HepG2 (cell line): ENCODE measurements around the gene KDM5B. TPM values are rescaled to one million over a fixed set of nuclear protein-coding genes. Genes with fewer than 3 reads are reported as not detected.

Source experiments
- ATAC-seq: fragments of 200-7000 bp; cut with Tn5 transposase; 3 replicates; pipeline ENCODE4 v1.9.1; 2020; ENCODE audit warnings: mild to moderate bottlenecking, moderate library complexity
- BruUV-seq: library from RNA; stranded (reverse); fragments of 400-500 nt; replicated peaks from 2 replicates; lab custom pipeline; 2021; lab: Mats Ljungman, UMichigan
- CTCF ChIA-PET: fragments of 300-600 bp; formaldehyde crosslinking; extraction: SDS; loops from one replicate; lab custom pipeline; 2021; ENCODE audit warnings: low total read pairs, inconsistent platforms, low intra/inter-chr PET ratio; lab: Yijun Ruan, JAX
- POLR2A ChIA-PET: fragments of 350-600 bp; sonication (Branson Sonifier 250); formaldehyde crosslinking; loops from one replicate; lab custom pipeline; 2020; ENCODE audit warnings: antibody characterized with exemption, inconsistent platforms; lab: Yijun Ruan, JAX
- DNase-seq: peaks from one replicate; pipeline ENCODE4 v3.0.0-alpha.2; 2015; ENCODE audit warnings: low spot score
- FAIRE-seq: peaks from 3 replicates; lab custom pipeline; 2011; peaks lifted over from hg19 to GRCh38; lab: Jason Lieb, UNC
- H2AFZ ChIP-seq: one replicate; pipeline ENCODE4 v1.6.1; 2011; ENCODE audit warnings: low read length, inconsistent platforms
- H3K27ac ChIP-seq: fragments of 300-600 bp; 3 replicates; pipeline ENCODE4 v1.8.0; 2011; ENCODE audit warnings: mixed run types, mild to moderate bottlenecking, mixed read lengths, low read length, inconsistent platforms; ENCODE audit not compliant: insufficient read depth; ENCODE audit errors: extremely low read length
- H3K27me3 ChIP-seq, 2 experiments: fragments of 200-600 bp in 1 of 2; 2 replicates in 1 of 2; 3 replicates in 1 of 2; pipeline versions ENCODE4 v1.6.0 to v1.8.0; 2011; ENCODE audit warnings: low read length in 2 of 2, mild to moderate bottlenecking in 2 of 2, moderate library complexity in 2 of 2, inconsistent platforms in 1 of 2; ENCODE audit not compliant: insufficient read depth in 2 of 2, control insufficient read depth in 1 of 2
- H3K36me3 ChIP-seq, 2 experiments: fragments of 200-600 bp in 1 of 2; replicated peaks in 1 of 2; 2 replicates in 1 of 2; 3 replicates in 1 of 2; pipeline versions ENCODE4 v1.5.1 to v1.8.0; 2011; ENCODE audit warnings: low read length in 2 of 2, inconsistent platforms in 1 of 2; ENCODE audit not compliant: insufficient read depth in 2 of 2, control insufficient read depth in 1 of 2
- H3K4me1 ChIP-seq: 2 replicates; pipeline ENCODE4 v1.5.1; 2012; ENCODE audit warnings: low read length, inconsistent platforms; ENCODE audit not compliant: insufficient read depth
- H3K4me2 ChIP-seq: 2 replicates; pipeline ENCODE4 v1.6.0; 2011; ENCODE audit warnings: low read depth, low read length, inconsistent platforms
- H3K4me3 ChIP-seq, 3 experiments: fragments of 200-600 bp in 1 of 3; sonication (generic), shearing (Covaris generic) in 1 of 3; replicated peaks in 1 of 3; 2 replicates each; pipeline ENCODE4 v1.5.1; 2011 to 2016; ENCODE audit warnings: low read length in 3 of 3, inconsistent platforms in 2 of 3, low read depth in 2 of 3, mild to moderate bottlenecking in 2 of 3, control low read depth in 1 of 3, mixed read lengths in 1 of 3; ENCODE audit not compliant: insufficient read depth in 1 of 3
- H3K79me2 ChIP-seq: one replicate; pipeline ENCODE4 v1.6.1; 2011; ENCODE audit warnings: low read length, inconsistent platforms; ENCODE audit not compliant: insufficient read depth
- H3K9ac ChIP-seq: 2 replicates; pipeline ENCODE4 v1.6.0; 2011; ENCODE audit warnings: mild to moderate bottlenecking, low read depth, low read length, inconsistent platforms; ENCODE audit not compliant: insufficient read depth
- H3K9me3 ChIP-seq: 2 replicates; pipeline ENCODE4 v1.5.1; 2012; ENCODE audit warnings: mild to moderate bottlenecking, low read length
- H4K20me1 ChIP-seq: 2 replicates; pipeline ENCODE4 v1.6.0; 2011; ENCODE audit warnings: inconsistent platforms, mild to moderate bottlenecking, low read length, moderate library complexity; ENCODE audit not compliant: insufficient read depth
- AFF4 ChIP-seq: sonication (generic); formaldehyde crosslinking; IDR thresholded peaks from 2 replicates; pipeline ENCODE4 v1.4.0; 2020; ENCODE audit warnings: missing genetic modification reagents
- ARNTL ChIP-seq: sonication (generic); formaldehyde crosslinking; IDR thresholded peaks from 2 replicates; pipeline ENCODE4 v1.4.0; 2020; ENCODE audit warnings: mild to moderate bottlenecking, missing genetic modification reagents
- E2F5 ChIP-seq: sonication (generic); formaldehyde crosslinking; conservative IDR thresholded peaks from 2 replicates; pipeline ENCODE4 v1.4.0; 2020; ENCODE audit warnings: missing genetic modification reagents
- MNT ChIP-seq: fragments of 450-650 bp; IDR thresholded peaks from 2 replicates; pipeline ENCODE4 v1.6.1; 2016
- TOE1 ChIP-seq: sonication (generic); formaldehyde crosslinking; IDR thresholded peaks from 2 replicates; pipeline ENCODE4 v1.4.0; 2020; ENCODE audit warnings: mild to moderate bottlenecking, missing genetic modification reagents
- ZNF20 ChIP-seq: sonication (generic); formaldehyde crosslinking; IDR thresholded peaks from 2 replicates; pipeline ENCODE4 v1.4.0; 2020; ENCODE audit warnings: mild to moderate bottlenecking, moderate library complexity, missing genetic modification reagents
- ZNF556 ChIP-seq: sonication (generic); formaldehyde crosslinking; IDR thresholded peaks from 2 replicates; pipeline ENCODE4 v1.4.0; 2020; ENCODE audit warnings: mild to moderate bottlenecking, missing genetic modification reagents, borderline replicate concordance
- WGBS: methylation state at CpG from one replicate; pipeline ENCODE4 v1.1.6; 2017; ENCODE audit warnings: low lambda C conversion rate; 5-methylcytosine and 5-hydroxymethylcytosine counted together
- in situ Hi-C: cut with HindIII; loops from 2 replicates; pipeline ENCODE4 v1.10.0; 2017; ENCODE audit warnings: low pct_unique_long_range_greater_than_20kb; ENCODE audit not compliant: extremely low pct_ligation_motif_present
- intact Hi-C: fragments of 100-400 bp; cut with micrococcal nuclease; formaldehyde crosslinking; loops from one replicate; pipeline ENCODE4 v1.10.0; 2022; ENCODE audit not compliant: unreplicated experiment
- polyA plus RNA-seq, 8 experiments: library from polyadenylated mRNA; depleted of rRNA in 3 of 8; stranded (reverse) in 7 of 8; unstranded in 1 of 8; fragments of >200 nt; fragmentation: Illumina TruSeq in 4 of 8; extraction: Trizol in 4 of 8; gene quantifications; 2 replicates each; pipeline versions ENCODE4 v1.2.1 to v1.2.3, GENCODE V29; 2011 to 2016; ENCODE audit warnings: low read depth in 4 of 8, missing spikeins in 1 of 8, mixed read lengths in 1 of 8; ENCODE audit not compliant: insufficient read depth in 1 of 8
- total RNA-seq, 5 experiments: library from RNA; depleted of rRNA; stranded (reverse); fragments of >200 nt; fragmentation: Illumina TruSeq; extraction: Trizol; gene quantifications; 2 replicates each; pipeline ENCODE4 v1.2.3, GENCODE V29; 2016; ENCODE audit warnings: low read depth in 1 of 5
- TF ChIP-seq, protein P1 (sequence below): sonication (generic); formaldehyde crosslinking; IDR thresholded peaks from 2 replicates; pipeline ENCODE4 v1.5.0; 2020; ENCODE audit warnings: missing genetic modification reagents
- TF ChIP-seq, protein P2 (sequence below): sonication (generic); formaldehyde crosslinking; IDR thresholded peaks from 2 replicates; pipeline ENCODE4 v1.5.1; 2020; ENCODE audit warnings: missing genetic modification reagents, mild to moderate bottlenecking, borderline replicate concordance

KDM5B gene
- total and polyA plus RNA-seq, 2 of the 13 experiments (the other 11 are each of a cell fraction or from before 2014, with no cell fraction given), result 34.2 to 35.4 TPM

GRCh38 chr1:202815120-202815519, 6.9 kb upstream of the KDM5B start (continued):
- TF ChIP-seq, protein P1, sequence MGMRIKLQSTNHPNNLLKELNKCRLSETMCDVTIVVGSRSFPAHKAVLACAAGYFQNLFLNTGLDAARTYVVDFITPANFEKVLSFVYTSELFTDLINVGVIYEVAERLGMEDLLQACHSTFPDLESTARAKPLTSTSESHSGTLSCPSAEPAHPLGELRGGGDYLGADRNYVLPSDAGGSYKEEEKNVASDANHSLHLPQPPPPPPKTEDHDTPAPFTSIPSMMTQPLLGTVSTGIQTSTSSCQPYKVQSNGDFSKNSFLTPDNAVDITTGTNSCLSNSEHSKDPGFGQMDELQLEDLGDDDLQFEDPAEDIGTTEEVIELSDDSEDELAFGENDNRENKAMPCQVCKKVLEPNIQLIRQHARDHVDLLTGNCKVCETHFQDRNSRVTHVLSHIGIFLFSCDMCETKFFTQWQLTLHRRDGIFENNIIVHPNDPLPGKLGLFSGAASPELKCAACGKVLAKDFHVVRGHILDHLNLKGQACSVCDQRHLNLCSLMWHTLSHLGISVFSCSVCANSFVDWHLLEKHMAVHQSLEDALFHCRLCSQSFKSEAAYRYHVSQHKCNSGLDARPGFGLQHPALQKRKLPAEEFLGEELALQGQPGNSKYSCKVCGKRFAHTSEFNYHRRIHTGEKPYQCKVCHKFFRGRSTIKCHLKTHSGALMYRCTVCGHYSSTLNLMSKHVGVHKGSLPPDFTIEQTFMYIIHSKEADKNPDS (CRISPR knock-in tag), result no peak
- TF ChIP-seq MNT, result no peak
- TF ChIP-seq, protein P2, sequence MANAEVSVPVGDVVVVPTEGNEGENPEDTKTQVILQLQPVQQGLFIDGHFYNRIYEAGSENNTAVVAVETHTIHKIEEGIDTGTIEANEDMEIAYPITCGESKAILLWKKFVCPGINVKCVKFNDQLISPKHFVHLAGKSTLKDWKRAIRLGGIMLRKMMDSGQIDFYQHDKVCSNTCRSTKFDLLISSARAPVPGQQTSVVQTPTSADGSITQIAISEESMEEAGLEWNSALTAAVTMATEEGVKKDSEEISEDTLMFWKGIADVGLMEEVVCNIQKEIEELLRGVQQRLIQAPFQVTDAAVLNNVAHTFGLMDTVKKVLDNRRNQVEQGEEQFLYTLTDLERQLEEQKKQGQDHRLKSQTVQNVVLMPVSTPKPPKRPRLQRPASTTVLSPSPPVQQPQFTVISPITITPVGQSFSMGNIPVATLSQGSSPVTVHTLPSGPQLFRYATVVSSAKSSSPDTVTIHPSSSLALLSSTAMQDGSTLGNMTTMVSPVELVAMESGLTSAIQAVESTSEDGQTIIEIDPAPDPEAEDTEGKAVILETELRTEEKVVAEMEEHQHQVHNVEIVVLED, result no peak
- TF ChIP-seq, all 625 proteins: peak for 0

DNA sequence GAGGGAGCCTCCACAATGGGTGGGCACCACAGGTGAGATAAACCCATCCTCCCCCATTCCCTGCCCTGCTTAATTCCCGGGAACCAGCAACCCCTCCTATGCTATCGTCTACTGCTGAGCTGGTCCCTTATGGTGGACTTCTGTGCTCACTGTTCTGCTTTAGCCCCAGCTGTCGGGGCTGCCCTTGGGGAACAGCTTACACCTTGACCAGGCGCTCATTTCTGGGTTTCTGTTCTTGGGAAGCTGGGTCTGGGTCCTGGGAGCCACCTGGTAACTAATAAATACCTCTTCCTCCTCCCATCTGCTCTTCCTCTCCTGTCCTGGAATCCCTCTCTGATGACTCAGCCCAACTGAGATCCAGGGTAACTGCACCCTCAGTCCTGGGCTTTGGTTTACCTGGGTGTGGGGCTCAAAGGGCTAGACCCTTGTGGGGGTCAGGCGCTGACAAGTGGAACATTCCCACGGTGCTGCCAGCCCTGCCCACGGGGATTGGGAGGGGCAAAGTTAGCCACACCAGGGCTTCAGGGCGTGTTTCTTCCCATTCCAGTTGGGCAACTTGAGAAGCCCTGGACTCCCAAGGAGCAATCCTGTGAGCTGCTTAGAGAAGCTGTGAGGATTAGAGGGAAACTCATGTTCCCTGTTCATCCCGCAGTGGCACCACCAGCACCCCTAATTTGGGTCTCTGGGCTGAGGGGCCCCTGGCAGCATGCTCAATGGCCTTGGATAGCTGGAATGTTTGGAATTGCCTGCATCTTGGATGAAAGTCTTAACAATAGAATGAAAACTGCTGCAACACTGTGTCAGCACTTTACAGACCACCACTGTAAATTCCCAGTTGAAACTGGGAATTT, 4.2 kb upstream of the KDM5B start:
- ATAC-seq, result 0 out of 3 replicates have a peak, but pooled peaks have one; percentile 3
- H3K27me3 ChIP-seq, result no peaks in the 10 kb centered on the region; a peak in 1 of 5 replicates
- H2AFZ ChIP-seq, result no peak overlapping the region
- peak overlapping the region in 2 of 3 experiments; percentile 94 to 95; a peak in 2 of 6 replicates for H3K4me3 ChIP-seq
- in situ Hi-C loops, result loop anchor here (5.0 kb wide), 1 partner anchor 45 kb away; no protein-coding TSS in a partner anchor
- CTCF ChIA-PET, result no interaction called here
- H3K4me2 ChIP-seq, result peak overlapping the region; percentile 96
- H3K79me2 ChIP-seq, result peaks cover 7% of the 10 kb centered on the region
- H3K36me3 ChIP-seq, result no peaks in the 10 kb centered on the region
- 69% methylated on average over 4 of the region's 9 CpGs for WGBS
- no TSS peak for BruUV-seq
- DNase-seq, result peak; percentile 6
- H3K9me3 ChIP-seq, result no peaks in the 10 kb centered on the region
- H3K27ac ChIP-seq, result no peak overlapping the region
- H3K4me1 ChIP-seq, result peaks cover 49% of the 10 kb centered on the region
- intact Hi-C loops, result no loop called here
- FAIRE-seq, result no peak
- H4K20me1 ChIP-seq, result no peaks in the 10 kb centered on the region
- POLR2A ChIA-PET, result interaction anchor here (1.2 to 4.2 kb wide), 5 partner anchors 9 to 195 kb away, joined by 4 to 74 read pairs (median 16); partner anchors contain the start of genes RABIF and TMEM183A
- H3K9ac ChIP-seq, result no peak overlapping the region
- TF ChIP-seq ZNF20 (CRISPR knock-in tag) (no peak), ARNTL (CRISPR knock-in tag) (0 out of 2 replicates have a peak, but pooled peaks have one; percentile 31), ZNF556 (CRISPR knock-in tag) (0 out of 2 replicates have a peak, but pooled peaks have one; percentile 68), AFF4 (no peak), TOE1 (CRISPR knock-in tag) (no peak), E2F5 (CRISPR knock-in tag) (no peak)
